ENCODE measurements around the gene PPP1R3A. TPM values are rescaled to one million over a fixed set of nuclear protein-coding genes. Genes with fewer than 3 reads are reported as not detected.

The PPP1R3A gene
- total RNA-seq, 1 experiment from 2014 or later: not detected

DNA sequence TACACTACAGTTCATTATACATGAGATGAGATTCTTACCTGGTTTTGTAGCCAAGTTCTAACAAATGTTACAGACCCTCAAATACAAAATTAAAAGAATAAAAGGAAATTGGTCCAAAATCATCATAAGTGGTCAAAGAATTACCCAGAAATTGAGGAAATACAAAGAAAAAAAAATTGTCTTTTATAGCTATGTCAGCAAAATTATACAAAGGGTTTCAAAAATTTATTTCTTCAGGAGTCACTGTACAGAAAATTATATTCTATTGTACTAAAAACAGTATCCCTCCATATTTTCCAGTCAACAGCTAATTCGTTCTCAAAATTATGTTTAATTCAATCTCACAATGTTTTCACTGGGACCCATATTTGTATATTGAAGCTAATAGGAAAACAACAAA lies 14.3 kb downstream of the PPP1R3A start:
- Histone ChIP-seq H3K4me2 (no peak overlapping the region), H3K4me3 (no peak overlapping the region), H3F3A (ENCODE audit: insufficient read depth, low read depth) (no peaks in the 10 kb centered on the region), H3K79me2 (ENCODE audit: low read depth) (no peaks in the 10 kb centered on the region), H3K36me3 (ENCODE audit: low read depth) (no peaks in the 10 kb centered on the region), H3K4me1 (replicated peaks; ENCODE audit: insufficient read depth) (no peaks in the 10 kb centered on the region), H3K27me3 (ENCODE audit: insufficient read depth, low read depth) (no peaks in the 10 kb centered on the region), H3K9me2 (ENCODE audit: insufficient read depth) (no peaks in the 10 kb centered on the region), H4K20me1 (ENCODE audit: insufficient read depth) (no peaks in the 10 kb centered on the region), H2AFZ (no peak overlapping the region), H3K9me3 (ENCODE audit: insufficient read depth, low read depth) (no peaks in the 10 kb centered on the region), H3K27ac (no peak overlapping the region)
- POLR2A ChIA-PET (ENCODE audit: unreplicated experiment): no interaction called here
- TF ChIP-seq, protein P1, sequence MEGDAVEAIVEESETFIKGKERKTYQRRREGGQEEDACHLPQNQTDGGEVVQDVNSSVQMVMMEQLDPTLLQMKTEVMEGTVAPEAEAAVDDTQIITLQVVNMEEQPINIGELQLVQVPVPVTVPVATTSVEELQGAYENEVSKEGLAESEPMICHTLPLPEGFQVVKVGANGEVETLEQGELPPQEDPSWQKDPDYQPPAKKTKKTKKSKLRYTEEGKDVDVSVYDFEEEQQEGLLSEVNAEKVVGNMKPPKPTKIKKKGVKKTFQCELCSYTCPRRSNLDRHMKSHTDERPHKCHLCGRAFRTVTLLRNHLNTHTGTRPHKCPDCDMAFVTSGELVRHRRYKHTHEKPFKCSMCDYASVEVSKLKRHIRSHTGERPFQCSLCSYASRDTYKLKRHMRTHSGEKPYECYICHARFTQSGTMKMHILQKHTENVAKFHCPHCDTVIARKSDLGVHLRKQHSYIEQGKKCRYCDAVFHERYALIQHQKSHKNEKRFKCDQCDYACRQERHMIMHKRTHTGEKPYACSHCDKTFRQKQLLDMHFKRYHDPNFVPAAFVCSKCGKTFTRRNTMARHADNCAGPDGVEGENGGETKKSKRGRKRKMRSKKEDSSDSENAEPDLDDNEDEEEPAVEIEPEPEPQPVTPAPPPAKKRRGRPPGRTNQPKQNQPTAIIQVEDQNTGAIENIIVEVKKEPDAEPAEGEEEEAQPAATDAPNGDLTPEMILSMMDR (conservative IDR thresholded peaks at IDR 0.05): no peak
- TF ChIP-seq EZH2 (IDR thresholded peaks at IDR 0.05; ENCODE audit: low read depth): no peak
- BruUV-seq (replicated peaks): no TSS peak
- no peak for DNase-seq
- CTCF ChIA-PET: no interaction called here
- intact Hi-C loops (cut with micrococcal nuclease; ENCODE audit: unreplicated experiment): no loop called here

DNA sequence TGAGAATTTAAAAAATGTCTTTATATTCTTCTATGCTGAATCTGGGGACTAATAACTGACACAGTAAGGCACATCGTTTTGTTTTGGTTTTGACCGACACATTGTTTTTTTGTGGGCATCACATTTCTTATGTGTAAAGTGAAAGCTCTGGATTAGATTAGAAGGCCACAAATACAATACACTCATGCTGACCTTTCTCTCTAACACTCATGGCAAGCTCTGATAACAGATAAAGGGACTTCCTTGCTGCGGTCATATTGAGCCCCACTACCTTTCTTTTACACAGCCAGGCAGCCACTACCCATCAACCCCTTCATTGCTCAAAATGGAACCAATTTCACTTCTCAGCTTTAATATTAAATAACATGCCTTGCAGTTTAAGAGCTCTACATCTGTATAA lies 26.0 kb downstream of the PPP1R3A start:
- H3K4me2 ChIP-seq: no peak overlapping the region
- H3K27me3 ChIP-seq (ENCODE audit: insufficient read depth, low read depth): no peaks in the 10 kb centered on the region
- H3K9me3 ChIP-seq (ENCODE audit: insufficient read depth, low read depth): no peaks in the 10 kb centered on the region
- H3K27ac ChIP-seq: no peak overlapping the region
- no peaks in the 10 kb centered on the region for H3K36me3 ChIP-seq (ENCODE audit: low read depth)
- intact Hi-C loops (cut with micrococcal nuclease; ENCODE audit: unreplicated experiment): no loop called here
- H2AFZ ChIP-seq: no peak overlapping the region
- no peaks in the 10 kb centered on the region for H4K20me1 ChIP-seq (ENCODE audit: insufficient read depth)
- H3K79me2 ChIP-seq (ENCODE audit: low read depth): no peaks in the 10 kb centered on the region
- H3F3A ChIP-seq (ENCODE audit: insufficient read depth, low read depth): no peaks in the 10 kb centered on the region
- TF ChIP-seq, protein P1 (conservative IDR thresholded peaks at IDR 0.05): no peak
- no peak for TF ChIP-seq EZH2 (IDR thresholded peaks at IDR 0.05; ENCODE audit: low read depth)
- H3K4me3 ChIP-seq: no peak overlapping the region
- no peak for DNase-seq
- ChIA-PET CTCF (no interaction called here), POLR2A (ENCODE audit: unreplicated experiment) (no interaction called here)
- BruUV-seq (replicated peaks): no TSS peak
- no peaks in the 10 kb centered on the region for H3K9me2 ChIP-seq (ENCODE audit: insufficient read depth)
- no peaks in the 10 kb centered on the region for H3K4me1 ChIP-seq (replicated peaks; ENCODE audit: insufficient read depth)

DNA sequence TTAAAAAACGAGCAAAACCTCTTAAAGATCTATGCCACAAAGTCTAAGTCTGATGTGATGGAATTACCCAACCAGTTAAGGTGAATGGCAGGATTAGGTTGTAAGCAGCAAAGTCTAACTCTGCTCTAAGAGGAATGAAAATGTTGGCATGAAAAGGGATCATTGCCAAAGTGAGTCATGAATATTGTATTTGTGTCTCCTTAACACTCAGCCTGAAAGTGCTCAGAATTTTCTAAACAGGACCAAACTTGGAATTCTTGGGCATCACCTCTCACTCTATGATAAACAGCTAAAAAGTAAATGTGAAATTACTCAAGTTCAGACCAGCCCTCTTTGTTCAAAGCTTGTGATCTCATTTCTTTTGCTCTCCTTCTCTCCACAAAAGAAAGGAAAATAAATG lies 27.0 kb downstream of the PPP1R3A start:
- Histone ChIP-seq H2AFZ (no peak overlapping the region), H3K27ac (no peak overlapping the region), H3K4me1 (replicated peaks; ENCODE audit: insufficient read depth) (no peaks in the 10 kb centered on the region), H4K20me1 (ENCODE audit: insufficient read depth) (no peaks in the 10 kb centered on the region), H3K9me2 (ENCODE audit: insufficient read depth) (no peaks in the 10 kb centered on the region), H3K9me3 (ENCODE audit: insufficient read depth, low read depth) (no peaks in the 10 kb centered on the region), H3K36me3 (ENCODE audit: low read depth) (no peaks in the 10 kb centered on the region), H3K27me3 (ENCODE audit: insufficient read depth, low read depth) (no peaks in the 10 kb centered on the region), H3K79me2 (ENCODE audit: low read depth) (no peaks in the 10 kb centered on the region), H3K4me3 (no peak overlapping the region), H3F3A (ENCODE audit: insufficient read depth, low read depth) (no peaks in the 10 kb centered on the region), H3K4me2 (no peak overlapping the region)
- ChIA-PET CTCF (no interaction called here), POLR2A (ENCODE audit: unreplicated experiment) (interaction anchor here (0.8 kb wide), 1 partner anchor 94 kb away, joined by 4 read pairs; no protein-coding TSS in a partner anchor)
- BruUV-seq (replicated peaks): no TSS peak
- DNase-seq: no peak
- intact Hi-C loops (cut with micrococcal nuclease; ENCODE audit: unreplicated experiment): no loop called here
- TF ChIP-seq, protein P1 (conservative IDR thresholded peaks at IDR 0.05): no peak
- TF ChIP-seq EZH2 (IDR thresholded peaks at IDR 0.05; ENCODE audit: low read depth): no peak

Measured in PC-9 (cell line).